Adrenal gland (tissue), 5 donors: ENCODE data around the gene PPEF2.

Experiments used
- POLR2A ChIP-seq, 2 donors: fragments of 450-650 bp; IDR thresholded peaks; one replicate each; pipeline ENCODE4 v1.6.1; 2017; ENCODE audit warnings: antibody characterized with exemption in 2 of 2, mild to moderate bottlenecking in 2 of 2, moderate library complexity in 1 of 2
- TF ChIP-seq, protein P1 (sequence below), 6 experiments: fragments of 450-650 bp in 4 of 6; fragments of 200-600 bp in 2 of 6; sonication (generic) in 1 of 6; IDR thresholded peaks; 1 replicate in 5 of 6; 2 replicates in 1 of 6; pipeline versions ENCODE4 v1.5.1 to v1.8.0; 2016 to 2021; ENCODE audit warnings: antibody characterized with exemption in 6 of 6, mild to moderate bottlenecking in 2 of 6, moderate library complexity in 1 of 6
- donor health status: DM: no; HTN: no; CAD: no.

GRCh38 chr4:75821966-75822365 is 80.3 kb downstream of the PPEF2 start:
- TF ChIP-seq, protein P1, sequence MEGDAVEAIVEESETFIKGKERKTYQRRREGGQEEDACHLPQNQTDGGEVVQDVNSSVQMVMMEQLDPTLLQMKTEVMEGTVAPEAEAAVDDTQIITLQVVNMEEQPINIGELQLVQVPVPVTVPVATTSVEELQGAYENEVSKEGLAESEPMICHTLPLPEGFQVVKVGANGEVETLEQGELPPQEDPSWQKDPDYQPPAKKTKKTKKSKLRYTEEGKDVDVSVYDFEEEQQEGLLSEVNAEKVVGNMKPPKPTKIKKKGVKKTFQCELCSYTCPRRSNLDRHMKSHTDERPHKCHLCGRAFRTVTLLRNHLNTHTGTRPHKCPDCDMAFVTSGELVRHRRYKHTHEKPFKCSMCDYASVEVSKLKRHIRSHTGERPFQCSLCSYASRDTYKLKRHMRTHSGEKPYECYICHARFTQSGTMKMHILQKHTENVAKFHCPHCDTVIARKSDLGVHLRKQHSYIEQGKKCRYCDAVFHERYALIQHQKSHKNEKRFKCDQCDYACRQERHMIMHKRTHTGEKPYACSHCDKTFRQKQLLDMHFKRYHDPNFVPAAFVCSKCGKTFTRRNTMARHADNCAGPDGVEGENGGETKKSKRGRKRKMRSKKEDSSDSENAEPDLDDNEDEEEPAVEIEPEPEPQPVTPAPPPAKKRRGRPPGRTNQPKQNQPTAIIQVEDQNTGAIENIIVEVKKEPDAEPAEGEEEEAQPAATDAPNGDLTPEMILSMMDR (IDR thresholded peaks at IDR 0.05): no peak
- no peak for TF ChIP-seq POLR2A (IDR thresholded peaks at IDR 0.05)
